SK-N-SH (cell line): ENCODE measurements around the gene PODN. TPM values are rescaled to one million over a fixed set of nuclear protein-coding genes. Genes with fewer than 3 reads are reported as not detected.
A peak's percentile ranks its signal among the peaks of the same experiment; 100 is the strongest.

Experiments used
- CTCF ChIA-PET: fragments of 300-600, 350-600 bp; formaldehyde crosslinking; extraction: SDS; loops from one replicate; lab custom pipeline; 2021; lab: Yijun Ruan, JAX
- POLR2A ChIA-PET: fragments of 350-600 bp; sonication (Branson Sonifier 250); formaldehyde crosslinking; extraction: SDS; loops from one replicate; lab custom pipeline; 2020; ENCODE audit warnings: antibody characterized with exemption, inconsistent platforms; lab: Yijun Ruan, JAX
- DNase-seq: peaks from one replicate; pipeline ENCODE4 v3.0.0; 2012
- H2AFZ ChIP-seq: fragments of 200-600 bp; sonication (generic); 2 replicates; pipeline ENCODE4 v1.8.1; 2016; ENCODE audit warnings: antibody characterized with exemption, mild to moderate bottlenecking, low read depth
- H3F3A ChIP-seq: fragments of 200-600 bp; sonication (generic); replicated peaks from 2 replicates; pipeline ENCODE3; 2016; ENCODE audit warnings: antibody characterized with exemption, mild to moderate bottlenecking; ENCODE audit not compliant: insufficient read depth
- H3K27ac ChIP-seq, 2 experiments: fragments of 200-500 bp in 1 of 2; fragments of 200-600 bp in 1 of 2; sonication (Bioruptor generic) in 1 of 2; sonication (generic), shearing (Covaris generic) in 1 of 2; 2 replicates each; pipeline versions ENCODE4 v1.5.1 to v1.6.1; 2014 to 2016; ENCODE audit warnings: low read depth in 2 of 2, inconsistent platforms in 1 of 2, low read length in 1 of 2, mild to moderate bottlenecking in 1 of 2, mixed read lengths in 1 of 2
- H3K27me3 ChIP-seq: fragments of 200-600 bp; sonication (generic), shearing (Covaris generic); 2 replicates; pipeline ENCODE4 v1.6.1; 2016; ENCODE audit warnings: mixed run types; ENCODE audit not compliant: insufficient read depth
- H3K36me3 ChIP-seq, 2 experiments: fragments of 200-500 bp in 1 of 2; fragments of 200-600 bp in 1 of 2; sonication (Bioruptor generic) in 1 of 2; sonication (generic) in 1 of 2; replicated peaks in 1 of 2; 2 replicates each; pipeline versions ENCODE3 to v1.5.1; 2014 to 2016; ENCODE audit warnings: low read length in 1 of 2, mild to moderate bottlenecking in 1 of 2; ENCODE audit not compliant: insufficient read depth in 2 of 2, control insufficient read depth in 1 of 2
- H3K4me1 ChIP-seq, 2 experiments: fragments of 200-500 bp in 1 of 2; fragments of 200-600 bp in 1 of 2; sonication (Bioruptor generic) in 1 of 2; sonication (generic), shearing (Covaris generic) in 1 of 2; 2 replicates each; pipeline versions ENCODE4 v1.5.1 to v1.6.1; 2014 to 2016; ENCODE audit warnings: low read depth in 1 of 2, low read length in 1 of 2, mixed run types in 1 of 2; ENCODE audit not compliant: insufficient read depth in 2 of 2, control insufficient read depth in 1 of 2
- H3K4me2 ChIP-seq: fragments of 200-600 bp; sonication (generic), shearing (Covaris generic); 2 replicates; pipeline ENCODE4 v1.6.1; 2017; ENCODE audit warnings: mixed run types
- H3K4me3 ChIP-seq, 2 experiments: fragments of 200-500 bp in 1 of 2; fragments of 200-600 bp in 1 of 2; sonication (Bioruptor generic) in 1 of 2; sonication (generic), shearing (Covaris generic) in 1 of 2; 2 replicates each; pipeline versions ENCODE4 v1.5.1 to v1.8.1; 2014 to 2016; ENCODE audit warnings: low read depth in 2 of 2, inconsistent platforms in 1 of 2, low read length in 1 of 2, mild to moderate bottlenecking in 1 of 2, mixed read lengths in 1 of 2, moderate library complexity in 1 of 2
- H3K79me2 ChIP-seq: fragments of 200-600 bp; sonication (generic); 2 replicates; pipeline ENCODE4 v1.8.1; 2017; ENCODE audit warnings: mild to moderate bottlenecking; ENCODE audit not compliant: insufficient read depth
- H3K9ac ChIP-seq: fragments of 200-600 bp; sonication (generic); 2 replicates; pipeline ENCODE4 v1.6.1; 2017; ENCODE audit warnings: mixed run types
- H3K9me2 ChIP-seq: fragments of 200-600 bp; sonication (generic); 2 replicates; pipeline ENCODE4 v1.6.1; 2017; ENCODE audit warnings: mixed run types
- H3K9me3 ChIP-seq: fragments of 200-600 bp; sonication (generic); 2 replicates; pipeline ENCODE4 v1.6.1; 2017; ENCODE audit warnings: mixed run types, mild to moderate bottlenecking, moderate library complexity
- H4K20me1 ChIP-seq: fragments of 200-600 bp; sonication (generic); 2 replicates; pipeline ENCODE4 v1.6.1; 2017; ENCODE audit warnings: mild to moderate bottlenecking, mixed run types; ENCODE audit not compliant: insufficient read depth
- ELF1 ChIP-seq: IDR thresholded peaks from 2 replicates; pipeline ENCODE4 v1.4.0; 2012
- EP300 ChIP-seq, 2 experiments: IDR thresholded peaks; 2 replicates each; pipeline versions ENCODE4 v1.4.0 to v1.6.1; 2012; ENCODE audit warnings: borderline replicate concordance in 1 of 2, low read depth in 1 of 2, low read length in 1 of 2
- EZH2phosphoT487 ChIP-seq: fragments of 200-600 bp; sonication (generic); IDR thresholded peaks from 2 replicates; pipeline ENCODE4 v1.6.1; 2017; ENCODE audit warnings: low read depth, mixed run types, mild to moderate bottlenecking, antibody characterized with exemption, moderate library complexity, borderline replicate concordance
- FOSL2 ChIP-seq: IDR thresholded peaks from 2 replicates; pipeline ENCODE4 v1.4.0; 2012; ENCODE audit warnings: low read depth, mild to moderate bottlenecking, moderate library complexity, borderline replicate concordance
- GABPA ChIP-seq: IDR thresholded peaks from 2 replicates; pipeline ENCODE4 v1.4.0; 2012; ENCODE audit warnings: low read depth, mild to moderate bottlenecking
- JUND ChIP-seq: IDR thresholded peaks from 2 replicates; pipeline ENCODE4 v1.4.0; 2012
- MAX ChIP-seq: IDR thresholded peaks from 2 replicates; pipeline ENCODE4 v1.4.0; 2012; ENCODE audit warnings: low read depth
- MXI1 ChIP-seq: IDR thresholded peaks from 2 replicates; pipeline ENCODE4 v1.6.1; 2012; ENCODE audit warnings: mild to moderate bottlenecking, low read depth, low read length, improper control_type of control experiment
- NFIC ChIP-seq: IDR thresholded peaks from 2 replicates; pipeline ENCODE4 v1.4.0; 2012; ENCODE audit warnings: borderline replicate concordance
- PBX3 ChIP-seq: IDR thresholded peaks from 2 replicates; pipeline ENCODE4; 2012
- POLR2AphosphoS5 ChIP-seq: IDR thresholded peaks from 2 replicates; pipeline ENCODE4 v1.6.1; 2012; ENCODE audit warnings: low read depth, low read length
- RXRA ChIP-seq: IDR thresholded peaks from 2 replicates; pipeline ENCODE4 v1.4.0; 2012; ENCODE audit warnings: low read depth, mild to moderate bottlenecking, borderline replicate concordance
- SIN3A ChIP-seq: IDR thresholded peaks from 2 replicates; pipeline ENCODE4 v1.6.1; 2012; ENCODE audit warnings: low read depth, mild to moderate bottlenecking, low read length, moderate library complexity, borderline replicate concordance
- TAF1 ChIP-seq: IDR thresholded peaks from 2 replicates; pipeline ENCODE4 v1.6.1; 2012; ENCODE audit warnings: low read depth, mild to moderate bottlenecking, low read length, moderate library complexity, borderline replicate concordance
- TCF12 ChIP-seq: IDR thresholded peaks from 2 replicates; pipeline ENCODE4 v1.4.0; 2012
- TEAD4 ChIP-seq: IDR thresholded peaks from 2 replicates; pipeline ENCODE4 v1.4.0; 2012; ENCODE audit warnings: mild to moderate bottlenecking, borderline replicate concordance; ENCODE audit not compliant: insufficient read depth
- USF2 ChIP-seq: fragments of 150-350 bp; IDR thresholded peaks from 2 replicates; pipeline ENCODE4 v1.6.1; 2017; ENCODE audit warnings: antibody characterized with exemption, low read length, low read depth, borderline replicate concordance
- YY1 ChIP-seq: IDR thresholded peaks from 2 replicates; pipeline ENCODE4 v1.4.0; 2012; ENCODE audit warnings: low read depth, mild to moderate bottlenecking
- WGBS: methylation state at CpG from one replicate; pipeline ENCODE4 v1.1.6; 2017; ENCODE audit warnings: low lambda C conversion rate; 5-methylcytosine and 5-hydroxymethylcytosine counted together
- polyA plus RNA-seq, 3 experiments: library from polyadenylated mRNA; depleted of rRNA; stranded (reverse); fragments of >200 nt; gene quantifications; 2 replicates each; pipeline ENCODE4 v1.2.3, GENCODE V29; 2012
- TF ChIP-seq, protein P1 (sequence below): fragments of 200-600 bp; sonication (generic); IDR thresholded peaks from 2 replicates; pipeline ENCODE4 v1.6.1; 2017; ENCODE audit warnings: antibody characterized with exemption, mild to moderate bottlenecking, moderate library complexity

PODN gene
- polyA plus RNA-seq, 1 of the 3 experiments (the other 2 are of a cell fraction), result 2.0 TPM

- peaks cover 28 to 54% of the 10 kb centered on the region in 2 experiments for H3K4me1 ChIP-seq
- H3K9ac ChIP-seq, result 0 out of 2 replicates have a peak overlapping the region, but pooled peaks have one; percentile 18
- peak overlapping the region; percentile 73 to 80 for H3K27ac ChIP-seq
- 0 out of 4 replicates have a peak overlapping the region, but pooled peaks of 1 of the 2 experiments have one; percentile 4 for H3K4me3 ChIP-seq
- POLR2A ChIA-PET, result no interaction called here
- no peak overlapping the region; the same call in 1 of the 2 replicates for H2AFZ ChIP-seq
- CTCF ChIA-PET, result interaction anchor here (1.2 to 1.3 kb wide), 2 partner anchors 15 to 138 kb away, joined by 4 read pairs; no protein-coding TSS in a partner anchor
- H3K79me2 ChIP-seq, result no peaks in the 10 kb centered on the region
- peaks cover 31% of the 10 kb centered on the region for H3F3A ChIP-seq
- DNase-seq, result no peak
- no peaks in the 10 kb centered on the region for H3K9me3 ChIP-seq
- no peaks in the 10 kb centered on the region for H3K9me2 ChIP-seq
- peaks cover 19 to 21% of the 10 kb centered on the region in 2 experiments for H3K36me3 ChIP-seq
- no peaks in the 10 kb centered on the region for H3K27me3 ChIP-seq
- H4K20me1 ChIP-seq, result no peaks in the 10 kb centered on the region
- TF ChIP-seq FOSL2 (peak; percentile 81), EP300 (IDR thresholded peaks at IDR 0.05; ENCODE audit: borderline replicate concordance in 1 of 2, low read depth in 1 of 2, low read length in 1 of 2) (peak in 1 of 2 experiments; percentile 59; a peak in 1 of 4 replicates), ELF1 (no peak), USF2 (no peak), MXI1 (no peak), RXRA (no peak), JUND (peak; percentile 71), NFIC (no peak; the same call in 1 of the 2 replicates), TCF12 (peak; percentile 86), YY1 (peak; percentile 60; the same call in 1 of the 2 replicates), MAX (no peak; the same call in 1 of the 2 replicates), SIN3A (no peak), POLR2AphosphoS5 (peak; percentile 52; the same call in 1 of the 2 replicates), TAF1 (no peak), EZH2phosphoT487 (no peak), TEAD4 (no peak), PBX3 (peak; percentile 49), GABPA (no peak)
- TF ChIP-seq, protein P1, sequence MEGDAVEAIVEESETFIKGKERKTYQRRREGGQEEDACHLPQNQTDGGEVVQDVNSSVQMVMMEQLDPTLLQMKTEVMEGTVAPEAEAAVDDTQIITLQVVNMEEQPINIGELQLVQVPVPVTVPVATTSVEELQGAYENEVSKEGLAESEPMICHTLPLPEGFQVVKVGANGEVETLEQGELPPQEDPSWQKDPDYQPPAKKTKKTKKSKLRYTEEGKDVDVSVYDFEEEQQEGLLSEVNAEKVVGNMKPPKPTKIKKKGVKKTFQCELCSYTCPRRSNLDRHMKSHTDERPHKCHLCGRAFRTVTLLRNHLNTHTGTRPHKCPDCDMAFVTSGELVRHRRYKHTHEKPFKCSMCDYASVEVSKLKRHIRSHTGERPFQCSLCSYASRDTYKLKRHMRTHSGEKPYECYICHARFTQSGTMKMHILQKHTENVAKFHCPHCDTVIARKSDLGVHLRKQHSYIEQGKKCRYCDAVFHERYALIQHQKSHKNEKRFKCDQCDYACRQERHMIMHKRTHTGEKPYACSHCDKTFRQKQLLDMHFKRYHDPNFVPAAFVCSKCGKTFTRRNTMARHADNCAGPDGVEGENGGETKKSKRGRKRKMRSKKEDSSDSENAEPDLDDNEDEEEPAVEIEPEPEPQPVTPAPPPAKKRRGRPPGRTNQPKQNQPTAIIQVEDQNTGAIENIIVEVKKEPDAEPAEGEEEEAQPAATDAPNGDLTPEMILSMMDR, result no peak
- 51% methylated on average over 5 of the region's 5 CpGs for WGBS
- peak overlapping the region; percentile 62 for H3K4me2 ChIP-seq
Measured at GRCh38 chr1:53047737-53048736, 14.0 kb upstream of the PODN start.
